Activated CD4-positive, alpha-beta T cell treated with anti-CD3 and anti-CD28 coated beads, Interleukin-2, amount 50 U/mL, for 24 hours (primary cell): ENCODE data around the gene PRKCA.
"Not testable (repeated sequence)": the region's sequence is repeated elsewhere in the genome, so short reads cannot be mapped to it uniquely, and the experiment has no call there.

Experiments used
- DNase-seq, 2 donors: peaks; one replicate each; pipeline ENCODE4 v3.0.0-alpha.2; 2020; ENCODE audit warnings: low read depth in 1 of 2, low spot score in 1 of 2

PRKCA gene

GRCh38 chr17:66432996-66433551 is 130.7 kb downstream of the PRKCA start:
- no peak for DNase-seq

GRCh38 chr17:66435182-66435581 is 132.8 kb downstream of the PRKCA start:
- DNase-seq: no peak

DNA sequence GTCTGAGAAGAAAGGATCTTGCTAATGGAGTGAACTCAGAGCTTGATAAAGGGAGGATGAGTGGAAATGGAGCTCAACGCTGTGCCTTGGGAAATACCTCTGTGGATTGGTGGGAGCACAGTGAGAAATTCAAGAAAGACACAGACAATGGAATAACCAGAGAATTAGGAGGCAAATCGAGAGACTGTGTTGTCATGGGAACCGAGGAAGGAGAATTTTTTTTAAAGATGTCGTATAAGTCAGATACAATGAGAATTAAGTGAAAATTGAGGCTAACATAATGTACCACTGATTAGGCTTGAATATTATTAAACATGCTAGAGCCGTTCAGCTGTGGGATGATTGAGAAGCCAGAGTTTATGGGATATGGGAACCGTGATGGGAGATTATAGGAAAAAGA is 134.2 kb downstream of the PRKCA start:
- DNase-seq: no peak

DNA sequence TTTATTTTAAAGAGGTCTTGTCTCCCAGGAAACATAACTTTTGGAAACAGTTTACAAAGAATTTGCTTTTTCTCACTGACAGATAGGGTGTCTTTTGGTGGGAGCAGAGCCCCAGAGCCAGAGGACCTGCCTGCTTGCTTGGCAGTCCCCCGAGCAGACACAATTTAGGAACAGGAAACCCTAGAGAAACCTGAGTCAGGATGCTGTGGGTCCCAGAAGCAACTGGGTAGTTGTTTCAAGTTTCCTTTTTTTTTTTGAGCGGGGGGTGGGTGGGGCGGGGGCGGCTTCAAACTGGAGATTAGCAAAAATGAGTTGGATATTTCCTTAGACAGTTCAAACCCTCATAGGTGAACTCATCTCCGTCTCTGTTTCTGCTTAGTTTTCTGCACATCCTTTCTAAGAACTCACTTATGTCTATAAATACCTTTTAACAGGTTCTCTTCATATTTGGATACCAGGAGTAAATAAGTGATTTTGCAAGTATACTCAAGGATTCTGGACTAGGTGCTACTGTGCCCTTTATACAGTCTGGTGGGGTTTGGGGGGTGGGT is 135.1 kb downstream of the PRKCA start:
- DNase-seq: no peak

DNA sequence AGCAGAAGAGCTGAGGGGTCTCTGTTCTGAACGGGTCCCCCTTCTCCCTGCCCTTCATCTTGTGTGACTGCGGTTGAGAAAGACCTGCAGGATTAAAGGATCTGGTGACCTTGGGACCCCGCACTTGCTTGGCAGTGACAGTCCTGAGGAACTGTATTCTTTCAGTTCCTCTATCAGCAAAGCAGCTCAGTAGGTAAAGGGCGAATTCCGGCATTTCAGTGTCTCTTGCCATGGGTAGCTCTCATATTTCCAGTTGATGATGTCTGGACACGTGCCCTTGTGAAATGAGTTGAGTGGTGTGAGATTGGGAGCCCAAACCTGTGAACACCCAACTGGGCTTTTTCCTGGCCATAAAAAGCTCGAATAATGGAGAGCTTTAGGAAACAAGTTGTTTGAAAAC is 135.7 kb downstream of the PRKCA start:
- no peak for DNase-seq

- DNase-seq: no peak
These were observed 138.8 kb downstream of the PRKCA start for GRCh38 chr17:66441101-66441661.

DNA sequence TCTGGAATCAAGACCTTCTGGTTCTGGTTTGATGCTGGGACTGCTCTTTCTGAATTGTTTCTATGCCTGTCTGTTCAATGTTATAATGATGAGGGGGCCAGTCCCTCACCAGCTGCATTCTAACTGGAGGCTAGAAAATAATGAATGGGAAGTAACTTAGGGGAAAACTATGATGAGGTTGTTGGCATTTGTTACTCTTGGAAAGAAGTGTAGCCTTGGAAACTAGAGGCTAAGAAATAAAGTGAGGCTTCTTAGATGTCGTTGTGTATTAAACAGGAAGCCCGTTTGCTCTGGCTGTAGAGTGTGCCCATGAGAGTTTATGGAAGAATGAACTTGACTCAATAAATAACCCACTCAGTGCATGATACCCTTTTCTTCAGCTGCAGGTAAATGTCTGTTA is 140.8 kb downstream of the PRKCA start:
- no peak for DNase-seq

DNA sequence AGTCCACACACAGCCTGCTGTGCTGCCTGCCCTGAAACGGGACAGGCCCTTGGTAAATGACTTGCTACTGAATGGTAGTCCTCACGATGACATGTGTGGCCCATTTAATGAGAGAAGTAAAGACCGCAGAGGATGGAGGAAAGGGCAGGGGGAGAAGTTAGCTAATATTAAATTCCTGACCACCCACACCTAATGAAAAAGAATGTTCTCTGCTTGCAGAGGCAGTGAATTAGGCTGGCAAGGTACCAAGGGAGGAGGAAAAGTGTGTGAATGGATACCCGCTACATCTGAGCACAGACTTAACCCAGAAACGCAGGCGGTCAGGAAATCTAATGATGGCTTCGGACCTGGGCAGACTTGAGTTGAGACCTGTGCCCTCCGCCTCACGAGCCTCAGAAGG is 141.2 kb downstream of the PRKCA start:
- DNase-seq: no peak

- DNase-seq: no peak
These were observed 141.6 kb downstream of the PRKCA start for GRCh38 chr17:66444031-66444430.

DNA sequence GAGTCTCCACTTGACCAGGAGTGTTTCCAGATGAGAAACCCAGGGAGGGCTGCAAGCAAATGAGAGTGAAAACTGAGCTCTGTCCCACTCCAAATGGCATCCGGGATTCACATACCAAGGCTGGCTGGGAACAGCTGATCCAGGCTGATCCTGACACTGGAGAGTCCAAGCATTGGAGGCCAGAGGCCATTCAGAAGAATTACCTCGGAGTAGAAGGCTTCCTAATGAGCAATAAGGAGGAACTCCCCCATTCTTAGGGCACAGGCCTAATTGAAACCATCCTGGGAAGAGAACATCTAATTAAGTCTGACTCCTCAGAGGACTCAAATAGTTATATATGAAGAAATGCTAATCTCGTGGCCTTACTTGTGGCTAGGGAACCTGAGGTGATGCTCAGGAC is 142.8 kb downstream of the PRKCA start:
- no peak for DNase-seq

GRCh38 chr17:66446419-66446818 is 144.0 kb downstream of the PRKCA start:
- no peak for DNase-seq

DNA sequence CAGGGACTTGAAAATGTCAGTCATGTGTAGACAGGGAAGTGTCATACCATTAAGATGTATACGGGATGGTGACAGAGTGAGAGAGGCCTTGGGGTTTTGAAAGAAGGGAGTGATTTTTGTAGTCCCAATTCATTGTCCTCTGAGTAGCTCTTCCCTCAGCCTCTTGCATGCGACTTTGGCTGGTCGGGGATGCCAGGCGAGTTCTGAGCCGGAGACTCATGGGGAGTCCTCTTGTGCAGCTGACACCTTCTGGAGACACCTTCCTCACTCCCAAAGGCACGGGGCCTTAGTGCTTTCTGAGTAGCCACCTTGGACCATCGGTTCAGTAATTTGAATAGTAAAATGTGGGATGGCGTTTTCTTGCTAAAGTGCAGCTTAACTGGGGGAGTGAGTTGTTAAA is 144.7 kb downstream of the PRKCA start:
- no peak for DNase-seq

GRCh38 chr17:66448026-66448639 is 145.7 kb downstream of the PRKCA start:
- no peak for DNase-seq

DNA sequence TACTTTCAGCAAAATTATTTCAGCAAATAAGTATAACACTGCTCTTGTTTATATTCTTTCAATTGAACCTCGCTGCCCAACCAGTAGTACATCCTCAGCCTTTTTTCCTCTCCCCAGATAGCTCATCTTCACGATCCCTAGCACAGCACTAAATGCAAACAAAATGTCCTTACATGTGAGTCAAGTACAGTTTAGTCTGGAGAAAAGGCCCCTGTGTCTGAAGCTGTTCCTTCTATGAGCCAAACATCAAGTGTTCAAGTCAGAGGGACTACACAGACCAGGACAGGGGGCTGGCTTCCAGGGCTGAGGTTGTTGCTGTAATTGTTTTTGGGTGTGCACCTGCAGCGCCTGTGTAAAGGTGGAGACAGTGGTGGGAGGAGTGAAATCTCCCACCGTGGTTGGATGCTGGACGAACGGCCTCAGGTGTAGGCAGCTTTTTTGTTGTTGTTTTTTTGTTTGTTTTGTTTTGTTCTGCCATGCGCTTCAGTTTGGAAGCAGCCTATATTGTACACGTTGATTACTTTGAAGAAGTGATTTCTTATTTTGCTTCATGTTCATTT is 147.1 kb downstream of the PRKCA start:
- no peak for DNase-seq

GRCh38 chr17:66450008-66450851 is 147.8 kb downstream of the PRKCA start:
- no peak for DNase-seq

GRCh38 chr17:66450852-66451158 is 148.4 kb downstream of the PRKCA start:
- DNase-seq: no peak

DNA sequence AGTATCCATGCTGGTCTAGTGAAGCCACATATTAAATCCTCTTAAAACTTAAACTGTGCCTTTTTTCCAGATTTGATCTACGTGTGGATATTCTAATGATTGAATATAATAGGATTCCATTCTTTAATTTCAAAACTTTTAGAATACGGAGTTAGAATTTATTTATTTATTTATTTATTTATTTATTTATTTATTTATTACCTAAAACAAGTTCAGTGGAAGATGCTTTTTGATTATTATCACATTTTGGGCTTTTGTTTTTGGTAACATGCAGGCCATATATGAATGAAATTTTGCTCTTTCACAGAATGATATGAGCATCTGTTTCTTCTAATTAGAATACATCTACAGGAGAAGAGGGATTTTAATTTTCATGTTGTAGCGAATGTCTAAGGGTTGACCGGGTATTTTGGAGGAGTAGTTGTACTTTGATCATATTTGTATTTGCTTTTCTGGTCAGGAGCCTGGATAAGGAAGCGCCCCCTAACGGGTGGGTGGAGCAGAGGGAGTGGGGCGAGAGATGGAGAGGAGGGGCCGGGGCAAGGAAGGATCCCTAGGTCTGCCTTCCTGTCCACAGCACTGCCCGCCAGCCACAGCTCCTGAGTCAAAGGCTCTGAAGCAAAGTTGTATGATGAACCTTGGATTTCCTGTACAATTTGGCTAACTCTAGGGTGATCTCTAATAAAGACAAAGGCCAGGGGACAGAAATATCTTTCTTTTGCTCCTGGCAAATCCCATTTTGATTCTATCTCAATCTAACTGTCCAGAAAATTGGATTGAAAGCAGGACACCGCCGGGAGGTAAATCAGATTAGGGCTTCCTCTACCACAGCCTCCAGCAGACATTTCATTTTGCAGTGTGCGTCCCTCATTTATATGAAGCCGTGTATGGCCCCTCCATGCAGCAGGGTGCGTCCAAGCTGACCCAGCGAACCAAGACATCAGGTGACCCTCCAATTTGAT is 149.1 kb downstream of the PRKCA start:
- DNase-seq: no peak

DNA sequence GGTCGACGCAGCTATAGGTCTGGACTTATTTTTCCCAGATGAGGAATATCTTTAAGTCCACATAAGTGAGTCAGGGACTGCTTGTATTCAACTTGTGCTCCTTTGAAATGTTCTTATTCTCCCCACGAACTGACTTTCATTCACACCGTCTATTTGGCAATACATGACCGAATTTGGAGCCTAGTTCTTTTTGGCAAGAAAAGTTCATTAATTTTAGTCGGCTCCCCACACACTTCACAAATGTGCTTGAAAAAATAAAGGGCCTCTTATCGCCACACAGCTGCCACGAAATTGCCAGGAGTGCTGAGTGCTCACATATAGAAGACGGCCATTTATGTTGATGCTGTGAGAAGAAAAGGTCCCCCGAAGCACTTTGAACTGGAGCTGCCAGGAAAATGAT is 152.6 kb downstream of the PRKCA start:
- no peak for DNase-seq

DNA sequence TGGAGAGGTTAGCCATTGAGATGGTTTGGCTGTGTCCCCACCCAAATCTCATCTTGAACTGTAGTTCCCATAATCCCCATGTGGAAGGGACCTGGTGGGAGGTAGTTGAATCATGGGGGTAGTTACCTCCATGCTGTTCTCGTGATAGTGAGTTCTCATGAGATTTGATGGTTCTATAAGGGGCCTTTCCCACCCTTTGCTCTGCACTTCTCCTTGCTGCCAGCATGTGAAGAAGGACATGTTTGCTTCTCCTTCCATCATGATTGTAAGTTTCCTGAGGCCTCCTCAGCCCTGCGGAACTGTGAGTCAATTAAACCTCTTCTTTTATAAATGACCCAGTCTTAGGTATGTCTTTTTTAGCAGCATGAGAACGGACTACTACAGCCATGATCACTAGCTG is 155.1 kb downstream of the PRKCA start:
- DNase-seq: not testable (repeated sequence)

GRCh38 chr17:66458782-66459181 is 156.4 kb downstream of the PRKCA start:
- DNase-seq: no peak
